Naive thymus-derived CD8-positive, alpha-beta T cell (primary cell): ENCODE data around the gene C4orf33. TPM values are rescaled to one million over a fixed set of nuclear protein-coding genes. Genes with fewer than 3 reads are reported as not detected.
"Not testable (repeated sequence)": the region's sequence is repeated elsewhere in the genome, so short reads cannot be mapped to it uniquely, and the experiment has no call there.

Source experiments
- ATAC-seq, 2 donors: fragments of 150-1000 bp; cut with Tn5 transposase in 1 of 2; sonication (Bioruptor Pico), chemical (Tn5 transposase) in 1 of 2; 1 replicate in 1 of 2; 2 replicates in 1 of 2; pipeline ENCODE4 v1.10.0; 2021; ENCODE audit warnings: mild to moderate bottlenecking in 2 of 2, moderate library complexity in 2 of 2
- POLR2A ChIA-PET: fragments of 350-600 bp; sonication (Branson Sonifier 250); formaldehyde crosslinking; loops from one replicate; lab custom pipeline; 2021; ENCODE audit warnings: antibody characterized with exemption; lab: Charles Lee
- DNase-seq, 10 donors: peaks; one replicate each; pipeline versions ENCODE4 v3.0.0 to v3.0.0-alpha.2; 2020 to 2022
- H3K27ac Mint-ChIP-seq, 10 donors: one replicate each; pipeline ENCODE4 v1.8.0; 2020 to 2022; ENCODE audit warnings: mild to moderate bottlenecking in 10 of 10, mixed read lengths in 10 of 10, moderate library complexity in 4 of 10, inconsistent platforms in 1 of 10
- H3K27me3 Mint-ChIP-seq, 5 donors: one replicate each; pipeline ENCODE4 v1.8.0; 2021 to 2022; ENCODE audit warnings: mixed read lengths in 5 of 5
- H3K36me3 Mint-ChIP-seq, 3 donors: one replicate each; pipeline ENCODE4 v1.8.0; 2020 to 2022; ENCODE audit warnings: mixed read lengths in 3 of 3, mild to moderate bottlenecking in 2 of 3, inconsistent platforms in 1 of 3
- H3K4me1 Mint-ChIP-seq, 4 donors: one replicate each; pipeline ENCODE4 v1.8.0; 2021 to 2022; ENCODE audit warnings: mixed read lengths in 4 of 4
- H3K4me3 Mint-ChIP-seq, 10 donors: one replicate each; pipeline ENCODE4 v1.8.0; 2020 to 2022; ENCODE audit warnings: mild to moderate bottlenecking in 10 of 10, mixed read lengths in 10 of 10, moderate library complexity in 6 of 10, inconsistent platforms in 1 of 10
- H3K9me3 Mint-ChIP-seq, 9 donors: one replicate each; pipeline ENCODE4 v1.8.0; 2020 to 2022; ENCODE audit warnings: mixed read lengths in 9 of 9, mild to moderate bottlenecking in 3 of 9, inconsistent platforms in 1 of 9, moderate library complexity in 1 of 9
- polyA plus RNA-seq, 3 donors: library from polyadenylated mRNA; unstranded; fragments of 300-500 nt; fragmentation: Illumina TruSeq; gene quantifications; one replicate each; pipeline ENCODE4 v1.2.3, GENCODE V29; 2021
- total RNA-seq, 8 experiments: library from RNA in 2 of 8; stranded (reverse) in 2 of 8; gene quantifications; one replicate each; pipeline ENCODE4 v1.2.3 and lab custom pipeline; 2021 to 2026

Gene C4orf33
- total and polyA plus RNA-seq, 5 experiments from 2014 or later: 4.9 to 11.8 (median 7.5) TPM

- Mint-ChIP-seq H3K4me3 (peak within 1 kb of the TSS in 4 of 10 donors; percentile 25 to 64 (median 32)), H3K36me3 (no peaks in the 10 kb centered on the region), H3K27ac (peak within 1 kb of the TSS in 4 of 10 donors; percentile 7 to 75 (median 42)), H3K27me3 (no peaks in the 10 kb centered on the region), H3K9me3 (no peaks in the 10 kb centered on the region), H3K4me1 (peaks cover 19 to 55% (median 32%) of the 10 kb centered on the region in 4 donors)
- POLR2A ChIA-PET: interaction anchor here (0.8 to 1.1 kb wide), 2 partner anchors 1032 kb away, joined by 3 read pairs; partner anchors contain the start of gene LARP1B
- DNase-seq (peak; percentile 86 to 97 (median 95)), ATAC-seq (peak; percentile 90 to 92)
Observed at GRCh38 chr4:129093191-129093920, 2.6 kb upstream of the C4orf33 start, which contains the start of gene SCLT1. TSS of gene SCLT1 (minus strand) at chr4:129093539. CDS start at chr4:129093103, 436 bp downstream.

GRCh38 chr4:129094347-129094746 is 1.6 kb upstream of the C4orf33 start:
- Mint-ChIP-seq H3K4me3 (peak overlapping the region in 5 of 10 donors; percentile 25 to 64 (median 38)), H3K9me3 (no peaks in the 10 kb centered on the region), H3K27ac (peak overlapping the region in 4 of 10 donors; percentile 7 to 75 (median 42)), H3K27me3 (no peaks in the 10 kb centered on the region), H3K36me3 (no peaks in the 10 kb centered on the region), H3K4me1 (peaks cover 11 to 49% (median 28%) of the 10 kb centered on the region in 4 donors)
- POLR2A ChIA-PET: interaction anchor here (1.1 kb wide), 1 partner anchor 1033 kb away, joined by 3 read pairs; the partner anchor contains the start of gene LARP1B
- ATAC-seq (no peak), DNase-seq (no peak)

- DNase-seq: no peak
- peak overlapping the region in 2 of 10 donors; percentile 4 to 19 for H3K4me3 Mint-ChIP-seq
Observed at GRCh38 chr4:129098531-129099001, 2.6 kb downstream of the C4orf33 start.

GRCh38 chr4:129109965-129110824 is 14.2 kb downstream of the C4orf33 start:
- Mint-ChIP-seq H3K27ac (no peak overlapping the region), H3K4me1 (no peaks in the 10 kb centered on the region), H3K27me3 (no peaks in the 10 kb centered on the region), H3K9me3 (no peaks in the 10 kb centered on the region), H3K4me3 (no peak overlapping the region), H3K36me3 (peaks cover 0 to 26% (median 11%) of the 10 kb centered on the region in 3 donors)
- POLR2A ChIA-PET: no interaction called here
- DNase-seq (no peak), ATAC-seq (no peak)

More at GRCh38 chr4:129098531-129099001, 2.6 kb downstream of the C4orf33 start:
- ATAC-seq: no peak
- no peaks in the 10 kb centered on the region for H3K27me3 Mint-ChIP-seq
- H3K4me1 Mint-ChIP-seq: peaks cover 7 to 44% (median 24%) of the 10 kb centered on the region in 4 donors
- no peak overlapping the region for H3K27ac Mint-ChIP-seq
- H3K9me3 Mint-ChIP-seq: no peaks in the 10 kb centered on the region
- POLR2A ChIA-PET: no interaction called here
- peaks cover 3 to 6% (median 5%) of the 10 kb centered on the region in 3 donors for H3K36me3 Mint-ChIP-seq

GRCh38 chr4:129110931-129111330 is 15.0 kb downstream of the C4orf33 start:
- no peaks in the 10 kb centered on the region for H3K9me3 Mint-ChIP-seq
- DNase-seq: no peak
- POLR2A ChIA-PET: no interaction called here
- H3K27ac Mint-ChIP-seq: no peak overlapping the region
- H3K36me3 Mint-ChIP-seq: peaks cover 0 to 26% (median 12%) of the 10 kb centered on the region in 3 donors
- no peaks in the 10 kb centered on the region for H3K27me3 Mint-ChIP-seq
- no peak for ATAC-seq
- H3K4me3 Mint-ChIP-seq: no peak overlapping the region
- H3K4me1 Mint-ChIP-seq: no peaks in the 10 kb centered on the region

GRCh38 chr4:129111919-129112318 is 16.0 kb downstream of the C4orf33 start:
- Mint-ChIP-seq H3K27ac (no peak overlapping the region), H3K36me3 (peaks cover 0 to 26% (median 12%) of the 10 kb centered on the region in 3 donors), H3K4me3 (no peak overlapping the region), H3K27me3 (no peaks in the 10 kb centered on the region), H3K4me1 (no peaks in the 10 kb centered on the region), H3K9me3 (no peaks in the 10 kb centered on the region)
- ATAC-seq (no peak), DNase-seq (no peak)
- POLR2A ChIA-PET: no interaction called here

- Mint-ChIP-seq H3K27me3 (peaks cover 0 to 2% (median 0%) of the 10 kb centered on the region in 5 donors), H3K27ac (no peak overlapping the region), H3K4me3 (no peak overlapping the region), H3K36me3 (peaks cover 0 to 26% (median 12%) of the 10 kb centered on the region in 3 donors), H3K9me3 (no peaks in the 10 kb centered on the region), H3K4me1 (peaks cover 0 to 2% (median 0%) of the 10 kb centered on the region in 4 donors)
- DNase-seq (no peak), ATAC-seq (no peak)
- POLR2A ChIA-PET: no interaction called here
Observed at GRCh38 chr4:129113434-129113833, 17.5 kb downstream of the C4orf33 start.

- DNase-seq (no peak), ATAC-seq (no peak)
- POLR2A ChIA-PET: no interaction called here
- H3K9me3 Mint-ChIP-seq: no peaks in the 10 kb centered on the region
- H3K27me3 Mint-ChIP-seq: peaks cover 0 to 2% (median 0%) of the 10 kb centered on the region in 5 donors
- peaks cover 0 to 23% (median 12%) of the 10 kb centered on the region in 3 donors for H3K36me3 Mint-ChIP-seq
- H3K4me3 Mint-ChIP-seq: no peak overlapping the region
- peak overlapping the region in 1 of 10 donors; percentile 35 for H3K27ac Mint-ChIP-seq
- peaks cover 0 to 2% (median 0%) of the 10 kb centered on the region in 4 donors for H3K4me1 Mint-ChIP-seq
Observed at GRCh38 chr4:129113919-129114318, 18.0 kb downstream of the C4orf33 start.

- POLR2A ChIA-PET: no interaction called here
- DNase-seq: no peak
- ATAC-seq: no peak
- peaks cover 0 to 2% (median 0%) of the 10 kb centered on the region in 9 donors for H3K9me3 Mint-ChIP-seq
- H3K4me1 Mint-ChIP-seq: peaks cover 0 to 2% (median 0%) of the 10 kb centered on the region in 4 donors
- peaks cover 0 to 6% (median 3%) of the 10 kb centered on the region in 3 donors for H3K36me3 Mint-ChIP-seq
- no peak overlapping the region for H3K4me3 Mint-ChIP-seq
- peaks cover 0 to 3% (median 0%) of the 10 kb centered on the region in 5 donors for H3K27me3 Mint-ChIP-seq
- H3K27ac Mint-ChIP-seq: no peak overlapping the region
Observed at GRCh38 chr4:129117705-129118104, 21.8 kb downstream of the C4orf33 start.

- DNase-seq, POLR2A ChIA-PET, H3K4me3 Mint-ChIP-seq, H3K27me3 Mint-ChIP-seq, H3K4me1 Mint-ChIP-seq, H3K27ac Mint-ChIP-seq, ATAC-seq: not testable (repeated sequence)
- peaks cover 0 to 28% (median 8%) of the 10 kb centered on the region in 9 donors for H3K9me3 Mint-ChIP-seq
- peaks cover 10 to 22% (median 12%) of the 10 kb centered on the region in 3 donors for H3K36me3 Mint-ChIP-seq
Observed at GRCh38 chr4:129126614-129127013, 30.7 kb downstream of the C4orf33 start.

- Mint-ChIP-seq H3K27ac (no peak overlapping the region), H3K27me3 (no peaks in the 10 kb centered on the region), H3K4me3 (no peak overlapping the region), H3K36me3 (peaks cover 5 to 15% (median 11%) of the 10 kb centered on the region in 3 donors), H3K4me1 (no peaks in the 10 kb centered on the region), H3K9me3 (peaks cover 0 to 17% (median 8%) of the 10 kb centered on the region in 9 donors)
- DNase-seq (no peak), ATAC-seq (no peak)
- POLR2A ChIA-PET: no interaction called here
Observed at GRCh38 chr4:129129143-129129542, 33.2 kb downstream of the C4orf33 start.

GRCh38 chr4:129131343-129131742 is 35.4 kb downstream of the C4orf33 start:
- no peak overlapping the region for H3K4me3 Mint-ChIP-seq
- H3K27ac Mint-ChIP-seq: no peak overlapping the region
- POLR2A ChIA-PET: no interaction called here
- peaks cover 0 to 11% (median 4%) of the 10 kb centered on the region in 3 donors for H3K36me3 Mint-ChIP-seq
- no peak for DNase-seq
- peaks cover 0 to 14% (median 3%) of the 10 kb centered on the region in 9 donors for H3K9me3 Mint-ChIP-seq
- peaks cover 0 to 8% (median 0%) of the 10 kb centered on the region in 5 donors for H3K27me3 Mint-ChIP-seq
- H3K4me1 Mint-ChIP-seq: no peaks in the 10 kb centered on the region
- no peak for ATAC-seq
